OCI-LY3 (cell line): ENCODE results near the gene GNA12.
A peak's percentile ranks its signal among the peaks of the same experiment; 100 is the strongest.

Experiments used
- H2AFZ ChIP-seq: fragments of 200-600, 300-600 bp; shearing (Covaris generic); 2 replicates; pipeline ENCODE4 v1.6.0; 2014; ENCODE audit warnings: antibody characterized with exemption, low read depth, low read length
- H3K27ac ChIP-seq: fragments of 200-600, 300-600 bp; sonication (generic); 2 replicates; pipeline ENCODE4 v1.5.1; 2014; ENCODE audit warnings: mild to moderate bottlenecking, low read length, moderate library complexity, mixed read lengths
- H3K27me3 ChIP-seq: fragments of 200-600, 300-600 bp; sonication (generic); 2 replicates; pipeline ENCODE4 v1.6.1; 2014; ENCODE audit warnings: low read depth, low read length, mixed read lengths
- H3K36me3 ChIP-seq: fragments of 200-600, 300-600 bp; sonication (generic); replicated peaks from 2 replicates; pipeline ENCODE3; 2014; ENCODE audit warnings: low read depth, low read length, mixed read lengths
- H3K4me1 ChIP-seq: fragments of 300-600, 200-600 bp; sonication (generic); 2 replicates; pipeline ENCODE4 v1.6.1; 2014; ENCODE audit warnings: low read length, mixed read lengths
- H3K4me2 ChIP-seq: fragments of 200-600, 300-600 bp; sonication (generic); 2 replicates; pipeline ENCODE4 v1.6.1; 2014; ENCODE audit warnings: low read length, mixed read lengths
- H3K4me3 ChIP-seq: fragments of 300-600, 200-600 bp; sonication (generic); 2 replicates; pipeline ENCODE4 v1.5.1; 2014; ENCODE audit warnings: antibody characterized with exemption, mild to moderate bottlenecking, low read length, moderate library complexity
- H3K79me2 ChIP-seq: fragments of 300-600, 200-600 bp; shearing (Covaris generic); 2 replicates; pipeline ENCODE4 v1.6.1; 2014; ENCODE audit warnings: mild to moderate bottlenecking, low read length, mixed read lengths
- H3K9ac ChIP-seq: fragments of 300-600, 200-600 bp; shearing (Covaris generic); 2 replicates; pipeline ENCODE4 v1.6.0; 2014; ENCODE audit warnings: mild to moderate bottlenecking, low read length, moderate library complexity
- H3K9me3 ChIP-seq: fragments of 200-600, 300-600 bp; shearing (Covaris generic); 2 replicates; pipeline ENCODE4 v1.6.1; 2014; ENCODE audit warnings: low read length, mixed read lengths; ENCODE audit not compliant: insufficient read depth
- H4K20me1 ChIP-seq: fragments of 200-600, 300-600 bp; sonication (generic); 2 replicates; pipeline ENCODE4 v1.6.1; 2016; ENCODE audit warnings: low read length, mixed read lengths; ENCODE audit not compliant: insufficient read depth
- CTCF ChIP-seq: fragments of 200-600, 300-600 bp; sonication (generic); IDR thresholded peaks from 2 replicates; pipeline ENCODE4 v1.5.1; 2014; ENCODE audit warnings: antibody characterized with exemption, low read length, low read depth
- EZH2phosphoT487 ChIP-seq: fragments of 200-600 bp; shearing (Covaris generic); IDR thresholded peaks from 2 replicates; pipeline ENCODE4 v1.6.1; 2018; ENCODE audit warnings: antibody characterized with exemption, mixed run types, low read depth

GNA12 gene

GRCh38 chr7:2761801-2762497 is 82.2 kb downstream of the GNA12 start:
- H3K4me1 ChIP-seq: peaks cover 60% of the 10 kb centered on the region
- H3K9ac ChIP-seq: no peak overlapping the region
- no peaks in the 10 kb centered on the region for H4K20me1 ChIP-seq
- no peak overlapping the region for H2AFZ ChIP-seq
- TF ChIP-seq EZH2phosphoT487: no peak
- TF ChIP-seq CTCF: no peak
- H3K4me2 ChIP-seq: no peak overlapping the region
- H3K36me3 ChIP-seq: no peaks in the 10 kb centered on the region
- H3K9me3 ChIP-seq: no peaks in the 10 kb centered on the region
- no peak overlapping the region for H3K27ac ChIP-seq
- peaks cover 8% of the 10 kb centered on the region; the same call in 1 of the 2 replicates for H3K79me2 ChIP-seq
- no peak overlapping the region for H3K4me3 ChIP-seq
- no peaks in the 10 kb centered on the region for H3K27me3 ChIP-seq

DNA sequence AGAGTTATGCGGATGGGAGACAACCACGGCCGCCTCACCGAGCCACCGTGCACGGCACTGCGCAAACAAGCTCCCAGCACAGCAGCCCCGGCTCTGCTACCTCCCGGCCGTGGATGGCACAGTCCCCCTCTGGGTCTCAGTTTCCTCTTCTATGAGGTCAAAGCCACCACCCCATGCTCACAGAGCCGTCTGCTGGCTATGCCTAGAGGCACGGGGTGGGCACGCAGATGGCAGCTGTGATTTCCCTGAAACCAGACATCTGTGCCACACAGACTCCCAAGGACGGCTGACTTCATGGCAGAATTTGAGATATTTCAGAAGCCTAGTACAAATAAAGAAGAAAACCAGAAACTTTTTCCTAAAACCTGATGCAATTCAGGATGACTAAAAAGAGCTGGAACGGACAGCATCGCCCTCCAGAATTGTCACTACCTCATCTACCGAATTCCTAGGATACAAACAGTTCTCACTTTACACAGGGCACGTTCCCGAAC is 82.9 kb downstream of the GNA12 start:
- H3K9me3 ChIP-seq: no peaks in the 10 kb centered on the region
- H3K4me1 ChIP-seq: peaks cover 54% of the 10 kb centered on the region
- no peak for TF ChIP-seq CTCF
- no peak for TF ChIP-seq EZH2phosphoT487
- no peak overlapping the region for H3K27ac ChIP-seq
- H3K79me2 ChIP-seq: peaks cover 8% of the 10 kb centered on the region; the same call in 1 of the 2 replicates
- H3K4me2 ChIP-seq: no peak overlapping the region
- no peak overlapping the region for H2AFZ ChIP-seq
- H4K20me1 ChIP-seq: no peaks in the 10 kb centered on the region
- no peaks in the 10 kb centered on the region for H3K27me3 ChIP-seq
- peaks cover under 1% of the 10 kb centered on the region for H3K36me3 ChIP-seq
- no peak overlapping the region for H3K4me3 ChIP-seq
- H3K9ac ChIP-seq: no peak overlapping the region

GRCh38 chr7:2760098-2760889 is 83.8 kb downstream of the GNA12 start:
- TF ChIP-seq CTCF (peak; percentile 16), EZH2phosphoT487 (no peak)
- Histone ChIP-seq H3K36me3 (peaks cover 7% of the 10 kb centered on the region), H3K9ac (0 out of 2 replicates have a peak overlapping the region, but pooled peaks have one; percentile 13), H2AFZ (no peak overlapping the region), H3K27ac (no peak overlapping the region), H3K4me1 (peaks cover 45% of the 10 kb centered on the region), H4K20me1 (no peaks in the 10 kb centered on the region), H3K79me2 (peaks cover 8% of the 10 kb centered on the region; the same call in 1 of the 2 replicates), H3K9me3 (no peaks in the 10 kb centered on the region), H3K4me3 (peak overlapping the region; percentile 42), H3K27me3 (no peaks in the 10 kb centered on the region), H3K4me2 (peak overlapping the region; percentile 58)

GRCh38 chr7:2759736-2760097 is 84.4 kb downstream of the GNA12 start:
- Histone ChIP-seq H3K27ac (no peak overlapping the region), H3K9me3 (no peaks in the 10 kb centered on the region), H3K36me3 (peaks cover 10% of the 10 kb centered on the region), H2AFZ (no peak overlapping the region), H3K4me3 (no peak overlapping the region; the same call in 1 of the 2 replicates), H3K27me3 (no peaks in the 10 kb centered on the region), H3K79me2 (peaks cover 8% of the 10 kb centered on the region; the same call in 1 of the 2 replicates), H3K4me2 (peak overlapping the region; percentile 58), H3K9ac (0 out of 2 replicates have a peak overlapping the region, but pooled peaks have one; percentile 13), H3K4me1 (peaks cover 40% of the 10 kb centered on the region), H4K20me1 (no peaks in the 10 kb centered on the region)
- TF ChIP-seq CTCF (no peak), EZH2phosphoT487 (no peak)
